ENCODE results near the gene CELF4.

CELF4 gene

GRCh38 chr18:37407571-37407970, 158.0 kb downstream of the CELF4 start:
- H3K36me3 Mint-ChIP-seq (ENCODE audit: low read depth): no peaks in the 10 kb centered on the region
- H3K4me3 Mint-ChIP-seq: no peak overlapping the region
- H3K27me3 Mint-ChIP-seq: no peaks in the 10 kb centered on the region
- intact Hi-C loops (cut with micrococcal nuclease): no loop called here
- H3K9me3 Mint-ChIP-seq: no peaks in the 10 kb centered on the region
- no peak overlapping the region for H3K27ac Mint-ChIP-seq
- H3K4me1 Mint-ChIP-seq (ENCODE audit: low read depth): no peaks in the 10 kb centered on the region

GRCh38 chr18:37405772-37406171, 159.8 kb downstream of the CELF4 start:
- Mint-ChIP-seq H3K27ac (no peak overlapping the region), H3K4me1 (ENCODE audit: low read depth) (no peaks in the 10 kb centered on the region), H3K9me3 (no peaks in the 10 kb centered on the region), H3K36me3 (ENCODE audit: low read depth) (no peaks in the 10 kb centered on the region), H3K27me3 (no peaks in the 10 kb centered on the region), H3K4me3 (no peak overlapping the region)
- intact Hi-C loops (cut with micrococcal nuclease): no loop called here

GRCh38 chr18:37405229-37405628, 160.4 kb downstream of the CELF4 start:
- Mint-ChIP-seq H3K9me3 (no peaks in the 10 kb centered on the region), H3K36me3 (ENCODE audit: low read depth) (no peaks in the 10 kb centered on the region), H3K27ac (no peak overlapping the region), H3K27me3 (no peaks in the 10 kb centered on the region), H3K4me3 (no peak overlapping the region), H3K4me1 (ENCODE audit: low read depth) (no peaks in the 10 kb centered on the region)
- intact Hi-C loops (cut with micrococcal nuclease): no loop called here

GRCh38 chr18:37403788-37404187, 161.8 kb downstream of the CELF4 start:
- Mint-ChIP-seq H3K27me3 (no peaks in the 10 kb centered on the region), H3K27ac (no peak overlapping the region), H3K4me3 (no peak overlapping the region), H3K4me1 (ENCODE audit: low read depth) (no peaks in the 10 kb centered on the region), H3K9me3 (no peaks in the 10 kb centered on the region), H3K36me3 (ENCODE audit: low read depth) (no peaks in the 10 kb centered on the region)
- intact Hi-C loops (cut with micrococcal nuclease): no loop called here

GRCh38 chr18:37403100-37403781, 162.4 kb downstream of the CELF4 start:
- H3K4me1 Mint-ChIP-seq (ENCODE audit: low read depth): no peaks in the 10 kb centered on the region
- intact Hi-C loops (cut with micrococcal nuclease): no loop called here
- H3K27ac Mint-ChIP-seq: no peak overlapping the region
- H3K9me3 Mint-ChIP-seq: no peaks in the 10 kb centered on the region
- no peak overlapping the region for H3K4me3 Mint-ChIP-seq
- H3K27me3 Mint-ChIP-seq: no peaks in the 10 kb centered on the region
- no peaks in the 10 kb centered on the region for H3K36me3 Mint-ChIP-seq (ENCODE audit: low read depth)

GRCh38 chr18:37402735-37403099, 162.9 kb downstream of the CELF4 start:
- H3K9me3 Mint-ChIP-seq: no peaks in the 10 kb centered on the region
- no peaks in the 10 kb centered on the region for H3K36me3 Mint-ChIP-seq (ENCODE audit: low read depth)
- H3K4me1 Mint-ChIP-seq (ENCODE audit: low read depth): no peaks in the 10 kb centered on the region
- H3K4me3 Mint-ChIP-seq: no peak overlapping the region
- intact Hi-C loops (cut with micrococcal nuclease): no loop called here
- no peak overlapping the region for H3K27ac Mint-ChIP-seq
- no peaks in the 10 kb centered on the region for H3K27me3 Mint-ChIP-seq

- Mint-ChIP-seq H3K4me1 (ENCODE audit: low read depth) (no peaks in the 10 kb centered on the region), H3K36me3 (ENCODE audit: low read depth) (no peaks in the 10 kb centered on the region), H3K27me3 (peaks cover 1% of the 10 kb centered on the region), H3K27ac (no peak overlapping the region), H3K4me3 (no peak overlapping the region), H3K9me3 (no peaks in the 10 kb centered on the region)
- intact Hi-C loops (cut with micrococcal nuclease): no loop called here
These were observed 164.8 kb downstream of the CELF4 start for GRCh38 chr18:37400802-37401201.

GRCh38 chr18:37398248-37398920, 167.2 kb downstream of the CELF4 start:
- H3K27ac Mint-ChIP-seq: no peak overlapping the region
- no peak overlapping the region for H3K4me3 Mint-ChIP-seq
- no peaks in the 10 kb centered on the region for H3K36me3 Mint-ChIP-seq (ENCODE audit: low read depth)
- H3K4me1 Mint-ChIP-seq (ENCODE audit: low read depth): no peaks in the 10 kb centered on the region
- H3K9me3 Mint-ChIP-seq: no peaks in the 10 kb centered on the region
- intact Hi-C loops (cut with micrococcal nuclease): no loop called here
- H3K27me3 Mint-ChIP-seq: peaks cover 25% of the 10 kb centered on the region

- Mint-ChIP-seq H3K27me3 (peaks cover 30% of the 10 kb centered on the region), H3K4me3 (no peak overlapping the region), H3K9me3 (no peaks in the 10 kb centered on the region), H3K36me3 (ENCODE audit: low read depth) (no peaks in the 10 kb centered on the region), H3K4me1 (ENCODE audit: low read depth) (no peaks in the 10 kb centered on the region), H3K27ac (no peak overlapping the region)
- intact Hi-C loops (cut with micrococcal nuclease): no loop called here
These were observed 167.8 kb downstream of the CELF4 start for GRCh38 chr18:37397814-37398213.

GRCh38 chr18:37396971-37397720, 168.5 kb downstream of the CELF4 start:
- Mint-ChIP-seq H3K27me3 (peaks cover 33% of the 10 kb centered on the region), H3K36me3 (ENCODE audit: low read depth) (no peaks in the 10 kb centered on the region), H3K27ac (no peak overlapping the region), H3K4me1 (ENCODE audit: low read depth) (no peaks in the 10 kb centered on the region), H3K9me3 (no peaks in the 10 kb centered on the region), H3K4me3 (no peak overlapping the region)
- intact Hi-C loops (cut with micrococcal nuclease): no loop called here

- Mint-ChIP-seq H3K27me3 (peaks cover 33% of the 10 kb centered on the region), H3K4me3 (no peak overlapping the region), H3K9me3 (no peaks in the 10 kb centered on the region), H3K4me1 (ENCODE audit: low read depth) (no peaks in the 10 kb centered on the region), H3K27ac (no peak overlapping the region), H3K36me3 (ENCODE audit: low read depth) (no peaks in the 10 kb centered on the region)
- intact Hi-C loops (cut with micrococcal nuclease): no loop called here
These were observed 170.0 kb downstream of the CELF4 start for GRCh38 chr18:37395631-37396030.

- no peak overlapping the region for H3K4me3 Mint-ChIP-seq
These were observed 170.5 kb downstream of the CELF4 start for GRCh38 chr18:37395138-37395537.

GRCh38 chr18:37394610-37394965, 171.0 kb downstream of the CELF4 start:
- H3K4me3 Mint-ChIP-seq: no peak overlapping the region
- H3K27me3 Mint-ChIP-seq: peaks cover 33% of the 10 kb centered on the region
- no peak overlapping the region for H3K27ac Mint-ChIP-seq
- no peaks in the 10 kb centered on the region for H3K9me3 Mint-ChIP-seq
- no peaks in the 10 kb centered on the region for H3K4me1 Mint-ChIP-seq (ENCODE audit: low read depth)
- intact Hi-C loops (cut with micrococcal nuclease): no loop called here
- no peaks in the 10 kb centered on the region for H3K36me3 Mint-ChIP-seq (ENCODE audit: low read depth)

More at GRCh38 chr18:37395138-37395537, 170.5 kb downstream of the CELF4 start:
- H3K27ac Mint-ChIP-seq: no peak overlapping the region
- peaks cover 33% of the 10 kb centered on the region for H3K27me3 Mint-ChIP-seq
- H3K36me3 Mint-ChIP-seq (ENCODE audit: low read depth): no peaks in the 10 kb centered on the region
- H3K9me3 Mint-ChIP-seq: no peaks in the 10 kb centered on the region
- intact Hi-C loops (cut with micrococcal nuclease): no loop called here
- no peaks in the 10 kb centered on the region for H3K4me1 Mint-ChIP-seq (ENCODE audit: low read depth)

GRCh38 chr18:37393945-37394609, 171.5 kb downstream of the CELF4 start:
- intact Hi-C loops (cut with micrococcal nuclease): no loop called here
- no peaks in the 10 kb centered on the region for H3K4me1 Mint-ChIP-seq (ENCODE audit: low read depth)
- peak overlapping the region; percentile 15 for H3K4me3 Mint-ChIP-seq
- no peaks in the 10 kb centered on the region for H3K36me3 Mint-ChIP-seq (ENCODE audit: low read depth)
- H3K27ac Mint-ChIP-seq: no peak overlapping the region
- peaks cover 33% of the 10 kb centered on the region for H3K27me3 Mint-ChIP-seq
- no peaks in the 10 kb centered on the region for H3K9me3 Mint-ChIP-seq
